ENCODE data around the gene PAQR4.
A peak's percentile ranks its signal among the peaks of the same experiment; 100 is the strongest.

PAQR4 gene

GRCh38 chr16:2968368-2968737 is 795 bp upstream of the PAQR4 start:
- peak overlapping the region; percentile 80 for H3K4me3 ChIP-seq (ENCODE audit: low read length)
- H3K27me3 ChIP-seq (ENCODE audit: control insufficient read depth, insufficient read depth, low read length): peaks cover 40% of the 10 kb centered on the region
- no peak overlapping the region for H3K27ac ChIP-seq (ENCODE audit: low read length)
- H3K9ac ChIP-seq (ENCODE audit: low read length): no peak overlapping the region
- H3K4me1 ChIP-seq (ENCODE audit: control insufficient read depth, low read depth, low read length): peaks cover 6% of the 10 kb centered on the region
- H3K36me3 ChIP-seq (ENCODE audit: control insufficient read depth, low read depth, low read length): peaks cover 5% of the 10 kb centered on the region
- no peaks in the 10 kb centered on the region for H3K9me3 ChIP-seq (ENCODE audit: control insufficient read depth, low read depth, low read length)

GRCh38 chr16:2969545-2970521 is 685 bp downstream of the PAQR4 start:
- Histone ChIP-seq H3K9me3 (ENCODE audit: control insufficient read depth, low read depth, low read length) (no peaks in the 10 kb centered on the region), H3K9ac (ENCODE audit: low read length) (peak overlapping the region; percentile 67), H3K4me3 (ENCODE audit: low read length) (peak overlapping the region; percentile 80), H3K27me3 (ENCODE audit: control insufficient read depth, insufficient read depth, low read length) (peaks cover 32% of the 10 kb centered on the region), H3K36me3 (ENCODE audit: control insufficient read depth, low read depth, low read length) (peaks cover 10% of the 10 kb centered on the region), H3K4me1 (ENCODE audit: control insufficient read depth, low read depth, low read length) (peaks cover 6% of the 10 kb centered on the region), H3K27ac (ENCODE audit: low read length) (no peak overlapping the region)

DNA sequence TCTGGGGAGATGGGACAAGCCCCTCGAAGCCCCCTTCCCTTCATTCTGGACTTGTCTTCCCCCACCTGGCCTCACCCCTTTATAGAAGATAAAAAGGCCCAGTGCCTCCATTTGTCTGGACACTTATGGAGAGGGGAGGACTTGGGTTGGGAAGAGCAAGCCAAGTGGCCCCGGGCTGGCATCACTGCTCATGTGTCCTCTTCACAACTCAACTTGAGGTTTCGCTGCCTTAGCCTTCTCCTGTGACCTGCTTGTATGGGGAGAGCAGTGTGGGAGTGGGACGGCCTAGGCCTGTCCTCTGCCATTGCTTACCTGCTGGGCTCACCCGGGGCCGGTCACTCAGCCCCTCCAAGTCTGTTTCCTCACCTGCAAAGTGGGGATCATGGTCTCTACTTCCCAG is 1.4 kb downstream of the PAQR4 start:
- no peak overlapping the region for H3K27ac ChIP-seq (ENCODE audit: low read length)
- H3K27me3 ChIP-seq (ENCODE audit: control insufficient read depth, insufficient read depth, low read length): peaks cover 31% of the 10 kb centered on the region
- peak overlapping the region; percentile 80 for H3K4me3 ChIP-seq (ENCODE audit: low read length)
- H3K9ac ChIP-seq (ENCODE audit: low read length): peak overlapping the region; percentile 67
- H3K36me3 ChIP-seq (ENCODE audit: control insufficient read depth, low read depth, low read length): peaks cover 14% of the 10 kb centered on the region
- H3K9me3 ChIP-seq (ENCODE audit: control insufficient read depth, low read depth, low read length): no peaks in the 10 kb centered on the region
- peaks cover 6% of the 10 kb centered on the region for H3K4me1 ChIP-seq (ENCODE audit: control insufficient read depth, low read depth, low read length)

- peaks cover 14% of the 10 kb centered on the region for H3K36me3 ChIP-seq (ENCODE audit: control insufficient read depth, low read depth, low read length)
- peaks cover 6% of the 10 kb centered on the region for H3K4me1 ChIP-seq (ENCODE audit: control insufficient read depth, low read depth, low read length)
- H3K9me3 ChIP-seq (ENCODE audit: control insufficient read depth, low read depth, low read length): no peaks in the 10 kb centered on the region
- peaks cover 23% of the 10 kb centered on the region for H3K27me3 ChIP-seq (ENCODE audit: control insufficient read depth, insufficient read depth, low read length)
- H3K27ac ChIP-seq (ENCODE audit: low read length): no peak overlapping the region
- H3K4me3 ChIP-seq (ENCODE audit: low read length): peak overlapping the region; percentile 80
- H3K9ac ChIP-seq (ENCODE audit: low read length): no peak overlapping the region
These were observed 2.2 kb downstream of the PAQR4 start for GRCh38 chr16:2971134-2971984.

- no peaks in the 10 kb centered on the region for H3K9me3 ChIP-seq (ENCODE audit: control insufficient read depth, low read depth, low read length)
- H3K9ac ChIP-seq (ENCODE audit: low read length): no peak overlapping the region
- peaks cover 14% of the 10 kb centered on the region for H3K36me3 ChIP-seq (ENCODE audit: control insufficient read depth, low read depth, low read length)
- no peak overlapping the region for H3K27ac ChIP-seq (ENCODE audit: low read length)
- peaks cover 6% of the 10 kb centered on the region for H3K4me1 ChIP-seq (ENCODE audit: control insufficient read depth, low read depth, low read length)
- H3K27me3 ChIP-seq (ENCODE audit: control insufficient read depth, insufficient read depth, low read length): peaks cover 15% of the 10 kb centered on the region
- no peak overlapping the region for H3K4me3 ChIP-seq (ENCODE audit: low read length)
These were observed 3.0 kb downstream of the PAQR4 start for GRCh38 chr16:2971985-2972784.

GRCh38 chr16:2973093-2973492 is 3.9 kb downstream of the PAQR4 start:
- H3K9ac ChIP-seq (ENCODE audit: low read length): no peak overlapping the region
- H3K36me3 ChIP-seq (ENCODE audit: control insufficient read depth, low read depth, low read length): peaks cover 14% of the 10 kb centered on the region
- H3K27me3 ChIP-seq (ENCODE audit: control insufficient read depth, insufficient read depth, low read length): peaks cover 5% of the 10 kb centered on the region
- H3K9me3 ChIP-seq (ENCODE audit: control insufficient read depth, low read depth, low read length): no peaks in the 10 kb centered on the region
- H3K4me3 ChIP-seq (ENCODE audit: low read length): no peak overlapping the region
- H3K27ac ChIP-seq (ENCODE audit: low read length): no peak overlapping the region
- H3K4me1 ChIP-seq (ENCODE audit: control insufficient read depth, low read depth, low read length): peaks cover 6% of the 10 kb centered on the region

GRCh38 chr16:2973605-2974318 is 4.6 kb downstream of the PAQR4 start:
- H3K27me3 ChIP-seq (ENCODE audit: control insufficient read depth, insufficient read depth, low read length): no peaks in the 10 kb centered on the region
- H3K9me3 ChIP-seq (ENCODE audit: control insufficient read depth, low read depth, low read length): no peaks in the 10 kb centered on the region
- no peak overlapping the region for H3K27ac ChIP-seq (ENCODE audit: low read length)
- no peak overlapping the region for H3K9ac ChIP-seq (ENCODE audit: low read length)
- no peaks in the 10 kb centered on the region for H3K4me1 ChIP-seq (ENCODE audit: control insufficient read depth, low read depth, low read length)
- peaks cover 14% of the 10 kb centered on the region for H3K36me3 ChIP-seq (ENCODE audit: control insufficient read depth, low read depth, low read length)
- H3K4me3 ChIP-seq (ENCODE audit: low read length): no peak overlapping the region

- no peak overlapping the region for H3K9ac ChIP-seq (ENCODE audit: low read length)
- H3K4me3 ChIP-seq (ENCODE audit: low read length): no peak overlapping the region
- H3K27ac ChIP-seq (ENCODE audit: low read length): no peak overlapping the region
- no peaks in the 10 kb centered on the region for H3K27me3 ChIP-seq (ENCODE audit: control insufficient read depth, insufficient read depth, low read length)
- peaks cover 14% of the 10 kb centered on the region for H3K36me3 ChIP-seq (ENCODE audit: control insufficient read depth, low read depth, low read length)
- H3K4me1 ChIP-seq (ENCODE audit: control insufficient read depth, low read depth, low read length): no peaks in the 10 kb centered on the region
- no peaks in the 10 kb centered on the region for H3K9me3 ChIP-seq (ENCODE audit: control insufficient read depth, low read depth, low read length)
These were observed 5.3 kb downstream of the PAQR4 start for GRCh38 chr16:2974319-2975056.

DNA sequence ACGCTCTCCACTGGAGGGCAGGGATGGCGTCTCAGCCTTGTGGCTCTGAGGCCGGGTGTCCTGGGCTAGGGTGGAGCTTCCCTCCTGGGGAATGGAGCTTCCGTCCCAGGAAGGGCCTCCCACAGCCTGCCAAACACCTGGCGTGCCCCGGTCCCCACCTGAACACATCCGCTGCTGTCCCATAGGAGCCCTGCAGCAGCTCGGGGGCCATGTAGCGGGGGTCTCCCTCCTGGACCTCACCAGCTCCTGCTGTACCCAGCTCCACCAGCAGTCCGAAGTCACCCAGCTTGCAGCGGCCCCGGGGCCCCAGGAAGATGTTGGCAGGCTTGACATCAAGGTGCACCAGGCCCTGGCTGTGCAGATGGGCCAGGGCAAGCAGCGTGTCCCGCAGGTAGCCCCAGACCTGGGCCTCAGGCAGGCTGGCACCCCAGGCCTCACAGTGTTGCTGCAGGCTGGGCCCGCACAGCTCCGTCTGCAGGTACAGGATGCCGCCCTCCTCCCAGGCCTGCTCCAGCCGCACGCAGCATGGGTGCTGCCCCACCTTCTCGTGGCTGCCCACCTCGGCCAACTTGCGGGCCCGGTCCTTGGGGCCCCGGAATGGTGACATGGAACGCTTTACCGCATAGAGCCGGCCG is 6.1 kb downstream of the PAQR4 start:
- peaks cover 14% of the 10 kb centered on the region for H3K36me3 ChIP-seq (ENCODE audit: control insufficient read depth, low read depth, low read length)
- no peak overlapping the region for H3K27ac ChIP-seq (ENCODE audit: low read length)
- no peak overlapping the region for H3K9ac ChIP-seq (ENCODE audit: low read length)
- no peaks in the 10 kb centered on the region for H3K4me1 ChIP-seq (ENCODE audit: control insufficient read depth, low read depth, low read length)
- H3K27me3 ChIP-seq (ENCODE audit: control insufficient read depth, insufficient read depth, low read length): no peaks in the 10 kb centered on the region
- no peaks in the 10 kb centered on the region for H3K9me3 ChIP-seq (ENCODE audit: control insufficient read depth, low read depth, low read length)
- H3K4me3 ChIP-seq (ENCODE audit: low read length): no peak overlapping the region

DNA sequence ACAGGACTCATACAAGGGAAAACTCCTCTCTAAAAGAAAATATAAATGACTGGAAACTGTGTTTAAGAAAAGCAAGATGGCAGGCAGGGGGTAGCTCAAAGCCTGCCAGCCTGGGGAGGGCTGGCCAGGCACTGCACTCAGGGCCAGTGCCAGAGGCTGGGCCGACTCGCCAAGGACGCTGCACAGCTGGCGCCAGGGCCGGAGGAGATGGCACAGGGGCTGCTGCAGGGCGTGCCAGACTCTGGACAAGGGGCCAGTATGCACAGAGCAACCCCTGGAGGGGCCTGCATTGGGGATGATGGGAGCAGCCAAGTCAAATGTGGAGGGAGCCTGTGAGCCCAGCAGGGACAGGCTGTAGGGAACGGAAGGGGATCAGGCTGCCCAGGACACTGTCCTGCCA is 7.1 kb downstream of the PAQR4 start:
- H3K36me3 ChIP-seq (ENCODE audit: control insufficient read depth, low read depth, low read length): peaks cover 14% of the 10 kb centered on the region
- H3K27ac ChIP-seq (ENCODE audit: low read length): no peak overlapping the region
- H3K4me3 ChIP-seq (ENCODE audit: low read length): no peak overlapping the region
- no peaks in the 10 kb centered on the region for H3K9me3 ChIP-seq (ENCODE audit: control insufficient read depth, low read depth, low read length)
- peaks cover under 1% of the 10 kb centered on the region for H3K4me1 ChIP-seq (ENCODE audit: control insufficient read depth, low read depth, low read length)
- H3K27me3 ChIP-seq (ENCODE audit: control insufficient read depth, insufficient read depth, low read length): no peaks in the 10 kb centered on the region
- H3K9ac ChIP-seq (ENCODE audit: low read length): no peak overlapping the region
